ENCODE results near the gene RXFP3. TPM values are rescaled to one million over a fixed set of nuclear protein-coding genes. Genes with fewer than 3 reads are reported as not detected.
"Not testable (repeated sequence)": the region's sequence is repeated elsewhere in the genome, so short reads cannot be mapped to it uniquely, and the experiment has no call there.

The RXFP3 gene
- total RNA-seq, 1 donor from 2014 or later, result 0.18 TPM

GRCh38 chr5:33905381-33905780 lies 30.8 kb upstream of the RXFP3 start:
- no peak for DNase-seq (ENCODE audit: low spot score)
- Mint-ChIP-seq H3K4me3 (ENCODE audit: unreplicated experiment) (no peak overlapping the region), H3K9me3 (ENCODE audit: unreplicated experiment) (no peaks in the 10 kb centered on the region), H3K4me1 (ENCODE audit: unreplicated experiment) (no peaks in the 10 kb centered on the region), H3K36me3 (ENCODE audit: low read depth, unreplicated experiment) (peaks cover 4% of the 10 kb centered on the region), H3K27me3 (ENCODE audit: unreplicated experiment) (no peaks in the 10 kb centered on the region), H3K27ac (ENCODE audit: unreplicated experiment) (no peak overlapping the region)
- no peak for TF ChIP-seq CTCF (IDR thresholded peaks at IDR 0.05; ENCODE audit: unreplicated experiment)

DNA sequence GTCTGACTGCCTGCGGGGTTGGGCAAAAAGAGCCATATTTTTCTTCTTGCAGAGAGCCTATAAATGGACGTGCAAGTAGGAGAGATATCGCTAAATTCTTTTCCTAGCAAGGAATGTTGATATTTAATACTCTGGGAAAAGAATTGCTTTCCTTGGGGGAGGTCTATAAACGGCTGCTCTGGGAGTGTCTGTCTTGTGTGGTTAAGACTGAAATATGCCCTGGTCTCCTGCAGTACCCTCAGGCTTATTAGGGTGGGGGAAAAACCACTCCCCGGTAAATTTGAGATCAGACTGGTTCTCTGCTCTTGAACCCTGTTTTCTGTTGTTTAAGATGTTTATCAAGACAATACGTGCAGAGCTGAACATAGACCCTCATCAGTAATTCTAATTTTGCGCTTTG lies 29.9 kb upstream of the RXFP3 start:
- not testable (repeated sequence) for H3K9me3 Mint-ChIP-seq (ENCODE audit: unreplicated experiment); DNase-seq (ENCODE audit: low spot score); H3K27me3 Mint-ChIP-seq (ENCODE audit: unreplicated experiment); H3K4me3 Mint-ChIP-seq (ENCODE audit: unreplicated experiment); H3K27ac Mint-ChIP-seq (ENCODE audit: unreplicated experiment); H3K36me3 Mint-ChIP-seq (ENCODE audit: low read depth, unreplicated experiment); H3K4me1 Mint-ChIP-seq (ENCODE audit: unreplicated experiment)

DNA sequence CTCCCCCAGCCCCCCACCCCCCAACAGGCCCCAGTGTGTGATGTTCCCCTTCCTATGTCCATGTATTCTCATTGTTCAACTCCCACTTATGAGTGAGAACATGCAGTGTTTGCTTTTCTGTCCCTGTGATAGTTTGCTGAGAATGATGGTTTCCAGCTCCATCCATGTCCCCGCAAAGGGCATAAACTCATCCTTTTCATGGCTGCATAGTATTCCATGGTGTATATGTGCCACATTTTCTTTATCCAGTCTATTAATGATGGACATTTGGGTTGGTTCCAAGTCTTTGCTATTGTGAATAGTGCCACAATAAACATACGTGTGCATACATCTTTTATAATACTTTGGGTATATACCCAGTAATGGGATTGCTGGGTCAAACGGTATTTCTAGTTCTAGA lies 21.3 kb upstream of the RXFP3 start:
- not testable (repeated sequence) for H3K36me3 Mint-ChIP-seq (ENCODE audit: low read depth, unreplicated experiment); DNase-seq (ENCODE audit: low spot score); H3K27ac Mint-ChIP-seq (ENCODE audit: unreplicated experiment); H3K4me1 Mint-ChIP-seq (ENCODE audit: unreplicated experiment); H3K27me3 Mint-ChIP-seq (ENCODE audit: unreplicated experiment); H3K9me3 Mint-ChIP-seq (ENCODE audit: unreplicated experiment); H3K4me3 Mint-ChIP-seq (ENCODE audit: unreplicated experiment)

GRCh38 chr5:33921002-33921401 lies 15.2 kb upstream of the RXFP3 start:
- no peaks in the 10 kb centered on the region for H3K4me1 Mint-ChIP-seq (ENCODE audit: unreplicated experiment)
- no peak for TF ChIP-seq CTCF (IDR thresholded peaks at IDR 0.05; ENCODE audit: unreplicated experiment)
- peaks cover 4% of the 10 kb centered on the region for H3K36me3 Mint-ChIP-seq (ENCODE audit: low read depth, unreplicated experiment)
- DNase-seq (ENCODE audit: low spot score), result no peak
- peaks cover 3% of the 10 kb centered on the region for H3K27me3 Mint-ChIP-seq (ENCODE audit: unreplicated experiment)
- H3K9me3 Mint-ChIP-seq (ENCODE audit: unreplicated experiment), result no peaks in the 10 kb centered on the region
- H3K27ac Mint-ChIP-seq (ENCODE audit: unreplicated experiment), result no peak overlapping the region
- H3K4me3 Mint-ChIP-seq (ENCODE audit: unreplicated experiment), result no peak overlapping the region

GRCh38 chr5:33925278-33925677 lies 10.9 kb upstream of the RXFP3 start:
- no peak overlapping the region for H3K4me3 Mint-ChIP-seq (ENCODE audit: unreplicated experiment)
- H3K9me3 Mint-ChIP-seq (ENCODE audit: unreplicated experiment), result no peaks in the 10 kb centered on the region
- H3K4me1 Mint-ChIP-seq (ENCODE audit: unreplicated experiment), result no peaks in the 10 kb centered on the region
- no peak overlapping the region for H3K27ac Mint-ChIP-seq (ENCODE audit: unreplicated experiment)
- DNase-seq (ENCODE audit: low spot score), result no peak
- H3K27me3 Mint-ChIP-seq (ENCODE audit: unreplicated experiment), result peaks cover 3% of the 10 kb centered on the region
- H3K36me3 Mint-ChIP-seq (ENCODE audit: low read depth, unreplicated experiment), result no peaks in the 10 kb centered on the region
- TF ChIP-seq CTCF (IDR thresholded peaks at IDR 0.05; ENCODE audit: unreplicated experiment), result no peak

DNA sequence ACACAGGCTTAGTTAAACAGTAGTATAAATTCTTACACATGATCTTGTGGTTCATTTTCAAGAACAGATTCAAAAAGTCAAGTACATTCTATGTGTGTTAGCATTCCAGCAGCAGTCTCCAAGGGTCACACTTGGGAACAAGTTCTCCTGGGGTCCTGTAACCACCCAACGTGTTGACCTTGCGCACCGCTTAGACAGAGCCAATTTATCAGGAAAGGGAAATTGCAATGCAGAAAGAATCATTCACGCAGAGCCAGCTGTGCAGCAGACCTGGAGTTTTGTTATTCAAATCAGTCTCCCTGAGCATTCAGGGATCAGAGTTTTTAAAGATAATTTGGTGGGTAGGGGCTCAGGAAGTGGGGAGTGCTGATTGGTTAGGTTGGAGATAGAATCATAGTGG lies 8.5 kb upstream of the RXFP3 start:
- no peaks in the 10 kb centered on the region for H3K9me3 Mint-ChIP-seq (ENCODE audit: unreplicated experiment)
- DNase-seq (ENCODE audit: low spot score), result no peak
- no peaks in the 10 kb centered on the region for H3K27me3 Mint-ChIP-seq (ENCODE audit: unreplicated experiment)
- H3K4me3 Mint-ChIP-seq (ENCODE audit: unreplicated experiment), result no peak overlapping the region
- H3K27ac Mint-ChIP-seq (ENCODE audit: unreplicated experiment), result no peak overlapping the region
- no peak for TF ChIP-seq CTCF (IDR thresholded peaks at IDR 0.05; ENCODE audit: unreplicated experiment)
- no peaks in the 10 kb centered on the region for H3K36me3 Mint-ChIP-seq (ENCODE audit: low read depth, unreplicated experiment)
- no peaks in the 10 kb centered on the region for H3K4me1 Mint-ChIP-seq (ENCODE audit: unreplicated experiment)
